ENCODE results near the gene EFHC1.

DNA sequence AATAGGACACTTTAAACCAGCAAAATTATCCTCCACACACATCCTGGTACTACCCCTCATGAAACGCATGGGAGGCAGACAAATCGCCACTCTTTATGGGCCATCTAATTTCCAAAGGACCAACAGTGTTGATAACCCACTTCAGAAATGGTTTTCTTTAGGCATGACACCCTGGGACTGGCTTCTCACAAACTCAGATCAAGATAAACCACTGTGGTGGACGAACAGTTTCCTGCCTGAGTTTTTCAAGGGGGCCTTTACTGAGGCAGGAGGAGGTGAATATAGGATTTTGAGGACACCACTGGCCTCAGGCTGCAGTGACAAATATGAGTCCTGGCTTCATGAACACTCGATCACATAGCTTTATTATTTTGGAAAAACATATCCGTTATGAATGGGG, 130.7 kb downstream of the EFHC1 start:
- TF ChIP-seq, protein P1, sequence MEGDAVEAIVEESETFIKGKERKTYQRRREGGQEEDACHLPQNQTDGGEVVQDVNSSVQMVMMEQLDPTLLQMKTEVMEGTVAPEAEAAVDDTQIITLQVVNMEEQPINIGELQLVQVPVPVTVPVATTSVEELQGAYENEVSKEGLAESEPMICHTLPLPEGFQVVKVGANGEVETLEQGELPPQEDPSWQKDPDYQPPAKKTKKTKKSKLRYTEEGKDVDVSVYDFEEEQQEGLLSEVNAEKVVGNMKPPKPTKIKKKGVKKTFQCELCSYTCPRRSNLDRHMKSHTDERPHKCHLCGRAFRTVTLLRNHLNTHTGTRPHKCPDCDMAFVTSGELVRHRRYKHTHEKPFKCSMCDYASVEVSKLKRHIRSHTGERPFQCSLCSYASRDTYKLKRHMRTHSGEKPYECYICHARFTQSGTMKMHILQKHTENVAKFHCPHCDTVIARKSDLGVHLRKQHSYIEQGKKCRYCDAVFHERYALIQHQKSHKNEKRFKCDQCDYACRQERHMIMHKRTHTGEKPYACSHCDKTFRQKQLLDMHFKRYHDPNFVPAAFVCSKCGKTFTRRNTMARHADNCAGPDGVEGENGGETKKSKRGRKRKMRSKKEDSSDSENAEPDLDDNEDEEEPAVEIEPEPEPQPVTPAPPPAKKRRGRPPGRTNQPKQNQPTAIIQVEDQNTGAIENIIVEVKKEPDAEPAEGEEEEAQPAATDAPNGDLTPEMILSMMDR (IDR thresholded peaks at IDR 0.05) = no peak
- TF ChIP-seq POLR2A (IDR thresholded peaks at IDR 0.05) = no peak
- TF ChIP-seq POLR2AphosphoS5 (IDR thresholded peaks at IDR 0.05) = no peak

Data from prostate gland (tissue), 2 donors.